Measurements from ENCODE around the gene TMEM184A.

The TMEM184A gene

GRCh38 chr7:1550005-1550845 is 5.8 kb downstream of the TMEM184A start:
- no peak for DNase-seq

GRCh38 chr7:1549357-1550004 is 6.5 kb downstream of the TMEM184A start:
- no peak for DNase-seq

GRCh38 chr7:1548944-1549343 is 7.1 kb downstream of the TMEM184A start:
- DNase-seq, result no peak

- no peak for DNase-seq
Observed at GRCh38 chr7:1548438-1548831, 7.6 kb downstream of the TMEM184A start.

- DNase-seq, result no peak
Observed at GRCh38 chr7:1547777-1548437, 8.1 kb downstream of the TMEM184A start.

GRCh38 chr7:1546909-1547776 is 8.9 kb downstream of the TMEM184A start:
- no peak for DNase-seq

GRCh38 chr7:1546274-1546908 is 9.6 kb downstream of the TMEM184A start:
- DNase-seq, result no peak

- DNase-seq, result no peak
Observed at GRCh38 chr7:1545417-1546246, 10.4 kb downstream of the TMEM184A start.

- no peak for DNase-seq
Observed at GRCh38 chr7:1544896-1545416, 11.0 kb downstream of the TMEM184A start.

GRCh38 chr7:1544178-1544895 is 11.7 kb downstream of the TMEM184A start:
- DNase-seq, result no peak

GRCh38 chr7:1543826-1544177 is 12.2 kb downstream of the TMEM184A start:
- no peak for DNase-seq

- no peak for DNase-seq
Observed at GRCh38 chr7:1542841-1543747, 12.9 kb downstream of the TMEM184A start.

- DNase-seq, result no peak
Observed at GRCh38 chr7:1542329-1542728, 13.7 kb downstream of the TMEM184A start.

GRCh38 chr7:1541431-1542162 is 14.4 kb downstream of the TMEM184A start:
- no peak for DNase-seq

GRCh38 chr7:1540776-1541271 is 15.2 kb downstream of the TMEM184A start:
- no peak for DNase-seq

GRCh38 chr7:1539882-1540775 is 15.9 kb downstream of the TMEM184A start:
- no peak for DNase-seq

- no peak for DNase-seq
Observed at GRCh38 chr7:1539181-1539881, 16.7 kb downstream of the TMEM184A start.
